ENCODE results near the gene G6PC2. TPM values are rescaled to one million over a fixed set of nuclear protein-coding genes. Genes with fewer than 3 reads are reported as not detected.

G6PC2 gene
- total RNA-seq, 1 donor from 2014 or later, result 1.0 TPM

- H3K9me3 ChIP-seq (ENCODE audit: control insufficient read depth in 3 of 3, low read length in 3 of 3), result no peaks in the 10 kb centered on the region
- H3K9ac ChIP-seq (ENCODE audit: low read depth in 1 of 3, low read length in 3 of 3), result no peak overlapping the region
- no peaks in the 10 kb centered on the region for H3K36me3 ChIP-seq (ENCODE audit: control insufficient read depth in 3 of 3, insufficient read depth in 3 of 3, low read length in 3 of 3)
- no peaks in the 10 kb centered on the region for H3K4me1 ChIP-seq (ENCODE audit: control insufficient read depth in 3 of 3, insufficient read depth in 3 of 3, low read length in 3 of 3)
- H3K27me3 ChIP-seq (ENCODE audit: control insufficient read depth in 3 of 3, insufficient read depth in 3 of 3, low read length in 3 of 3), result no peaks in the 10 kb centered on the region
- H3K4me3 ChIP-seq (ENCODE audit: low read length in 3 of 3), result no peak overlapping the region
- H3K27ac ChIP-seq (ENCODE audit: low read depth, low read length), result no peak overlapping the region
These were observed 3.6 kb upstream of the G6PC2 start for GRCh38 chr2:168897449-168897848.

GRCh38 chr2:168903888-168904287 is 2.8 kb downstream of the G6PC2 start:
- H3K27me3 ChIP-seq (ENCODE audit: control insufficient read depth in 3 of 3, insufficient read depth in 3 of 3, low read length in 3 of 3), result no peaks in the 10 kb centered on the region
- no peak overlapping the region for H3K27ac ChIP-seq (ENCODE audit: low read depth, low read length)
- no peaks in the 10 kb centered on the region for H3K4me1 ChIP-seq (ENCODE audit: control insufficient read depth in 3 of 3, insufficient read depth in 3 of 3, low read length in 3 of 3)
- no peak overlapping the region for H3K4me3 ChIP-seq (ENCODE audit: low read length in 3 of 3)
- no peaks in the 10 kb centered on the region for H3K9me3 ChIP-seq (ENCODE audit: control insufficient read depth in 3 of 3, low read length in 3 of 3)
- H3K36me3 ChIP-seq (ENCODE audit: control insufficient read depth in 3 of 3, insufficient read depth in 3 of 3, low read length in 3 of 3), result no peaks in the 10 kb centered on the region
- H3K9ac ChIP-seq (ENCODE audit: low read depth in 1 of 3, low read length in 3 of 3), result no peak overlapping the region

GRCh38 chr2:168904358-168904757 is 3.3 kb downstream of the G6PC2 start:
- Histone ChIP-seq H3K4me1 (ENCODE audit: control insufficient read depth in 3 of 3, insufficient read depth in 3 of 3, low read length in 3 of 3) (no peaks in the 10 kb centered on the region), H3K9ac (ENCODE audit: low read depth in 1 of 3, low read length in 3 of 3) (no peak overlapping the region), H3K9me3 (ENCODE audit: control insufficient read depth in 3 of 3, low read length in 3 of 3) (no peaks in the 10 kb centered on the region)

GRCh38 chr2:168907940-168908662 is 7.0 kb downstream of the G6PC2 start:
- H3K4me1 ChIP-seq (ENCODE audit: control insufficient read depth in 3 of 3, insufficient read depth in 3 of 3, low read length in 3 of 3), result peaks cover 3 to 4% (median 4%) of the 10 kb centered on the region in 3 donors
- no peak overlapping the region for H3K4me3 ChIP-seq (ENCODE audit: low read length in 3 of 3)
- H3K36me3 ChIP-seq (ENCODE audit: control insufficient read depth in 3 of 3, insufficient read depth in 3 of 3, low read length in 3 of 3), result no peaks in the 10 kb centered on the region
- H3K27me3 ChIP-seq (ENCODE audit: control insufficient read depth in 3 of 3, insufficient read depth in 3 of 3, low read length in 3 of 3), result no peaks in the 10 kb centered on the region
- H3K9me3 ChIP-seq (ENCODE audit: control insufficient read depth in 3 of 3, low read length in 3 of 3), result no peaks in the 10 kb centered on the region
- no peak overlapping the region for H3K27ac ChIP-seq (ENCODE audit: low read depth, low read length)
- no peak overlapping the region for H3K9ac ChIP-seq (ENCODE audit: low read depth in 1 of 3, low read length in 3 of 3)

More at GRCh38 chr2:168904358-168904757, 3.3 kb downstream of the G6PC2 start:
- H3K27ac ChIP-seq (ENCODE audit: low read depth, low read length), result no peak overlapping the region
- no peaks in the 10 kb centered on the region for H3K27me3 ChIP-seq (ENCODE audit: control insufficient read depth in 3 of 3, insufficient read depth in 3 of 3, low read length in 3 of 3)
- H3K4me3 ChIP-seq (ENCODE audit: low read length in 3 of 3), result no peak overlapping the region
- no peaks in the 10 kb centered on the region for H3K36me3 ChIP-seq (ENCODE audit: control insufficient read depth in 3 of 3, insufficient read depth in 3 of 3, low read length in 3 of 3)

- Histone ChIP-seq H3K4me1 (ENCODE audit: control insufficient read depth in 3 of 3, insufficient read depth in 3 of 3, low read length in 3 of 3) (peaks cover 4 to 9% (median 8%) of the 10 kb centered on the region in 3 donors), H3K27ac (ENCODE audit: low read depth, low read length) (no peak overlapping the region), H3K36me3 (ENCODE audit: control insufficient read depth in 3 of 3, insufficient read depth in 3 of 3, low read length in 3 of 3) (no peaks in the 10 kb centered on the region), H3K9ac (ENCODE audit: low read depth in 1 of 3, low read length in 3 of 3) (no peak overlapping the region), H3K4me3 (ENCODE audit: low read length in 3 of 3) (no peak overlapping the region), H3K27me3 (ENCODE audit: control insufficient read depth in 3 of 3, insufficient read depth in 3 of 3, low read length in 3 of 3) (no peaks in the 10 kb centered on the region), H3K9me3 (ENCODE audit: control insufficient read depth in 3 of 3, low read length in 3 of 3) (peaks cover 0 to under 1% (median 0%) of the 10 kb centered on the region in 3 donors)
These were observed 9.2 kb downstream of the G6PC2 start for GRCh38 chr2:168910330-168910729.

- Histone ChIP-seq H3K4me1 (ENCODE audit: control insufficient read depth in 3 of 3, insufficient read depth in 3 of 3, low read length in 3 of 3) (peaks cover 4 to 9% (median 8%) of the 10 kb centered on the region in 3 donors), H3K27ac (ENCODE audit: low read depth, low read length) (no peak overlapping the region), H3K27me3 (ENCODE audit: control insufficient read depth in 3 of 3, insufficient read depth in 3 of 3, low read length in 3 of 3) (no peaks in the 10 kb centered on the region), H3K9ac (ENCODE audit: low read depth in 1 of 3, low read length in 3 of 3) (peak overlapping the region in 1 of 3 donors; percentile 54), H3K36me3 (ENCODE audit: control insufficient read depth in 3 of 3, insufficient read depth in 3 of 3, low read length in 3 of 3) (no peaks in the 10 kb centered on the region), H3K9me3 (ENCODE audit: control insufficient read depth in 3 of 3, low read length in 3 of 3) (peaks cover 0 to 5% (median 2%) of the 10 kb centered on the region in 3 donors), H3K4me3 (ENCODE audit: low read length in 3 of 3) (peak overlapping the region in 1 of 3 donors; percentile 64)
These were observed 11.4 kb downstream of the G6PC2 start for GRCh38 chr2:168912466-168912865.

GRCh38 chr2:168912901-168913369 is 11.8 kb downstream of the G6PC2 start:
- no peaks in the 10 kb centered on the region for H3K27me3 ChIP-seq (ENCODE audit: control insufficient read depth in 3 of 3, insufficient read depth in 3 of 3, low read length in 3 of 3)
- peaks cover 4 to 9% (median 8%) of the 10 kb centered on the region in 3 donors for H3K4me1 ChIP-seq (ENCODE audit: control insufficient read depth in 3 of 3, insufficient read depth in 3 of 3, low read length in 3 of 3)
- H3K4me3 ChIP-seq (ENCODE audit: low read length in 3 of 3), result peak overlapping the region; percentile 55 to 68 (median 64)
- H3K9ac ChIP-seq (ENCODE audit: low read depth in 1 of 3, low read length in 3 of 3), result peak overlapping the region in 2 of 3 donors; percentile 54 to 67
- peaks cover 0 to 5% (median 2%) of the 10 kb centered on the region in 3 donors for H3K9me3 ChIP-seq (ENCODE audit: control insufficient read depth in 3 of 3, low read length in 3 of 3)
- no peak overlapping the region for H3K27ac ChIP-seq (ENCODE audit: low read depth, low read length)
- no peaks in the 10 kb centered on the region for H3K36me3 ChIP-seq (ENCODE audit: control insufficient read depth in 3 of 3, insufficient read depth in 3 of 3, low read length in 3 of 3)

GRCh38 chr2:168913495-168913894 is 12.4 kb downstream of the G6PC2 start:
- Histone ChIP-seq H3K27me3 (ENCODE audit: control insufficient read depth in 3 of 3, insufficient read depth in 3 of 3, low read length in 3 of 3) (no peaks in the 10 kb centered on the region), H3K9ac (ENCODE audit: low read depth in 1 of 3, low read length in 3 of 3) (peak overlapping the region in 1 of 3 donors; percentile 7), H3K27ac (ENCODE audit: low read depth, low read length) (no peak overlapping the region), H3K9me3 (ENCODE audit: control insufficient read depth in 3 of 3, low read length in 3 of 3) (peaks cover 0 to 5% (median 2%) of the 10 kb centered on the region in 3 donors), H3K4me1 (ENCODE audit: control insufficient read depth in 3 of 3, insufficient read depth in 3 of 3, low read length in 3 of 3) (peaks cover 4 to 9% (median 8%) of the 10 kb centered on the region in 3 donors), H3K4me3 (ENCODE audit: low read length in 3 of 3) (peak overlapping the region in 1 of 3 donors; percentile 20), H3K36me3 (ENCODE audit: control insufficient read depth in 3 of 3, insufficient read depth in 3 of 3, low read length in 3 of 3) (no peaks in the 10 kb centered on the region)

GRCh38 chr2:168915441-168916330 is 14.6 kb downstream of the G6PC2 start:
- Histone ChIP-seq H3K4me1 (ENCODE audit: control insufficient read depth in 3 of 3, insufficient read depth in 3 of 3, low read length in 3 of 3) (peaks cover 4 to 9% (median 8%) of the 10 kb centered on the region in 3 donors), H3K27ac (ENCODE audit: low read depth, low read length) (no peak overlapping the region), H3K36me3 (ENCODE audit: control insufficient read depth in 3 of 3, insufficient read depth in 3 of 3, low read length in 3 of 3) (no peaks in the 10 kb centered on the region), H3K4me3 (ENCODE audit: low read length in 3 of 3) (no peak overlapping the region), H3K27me3 (ENCODE audit: control insufficient read depth in 3 of 3, insufficient read depth in 3 of 3, low read length in 3 of 3) (no peaks in the 10 kb centered on the region), H3K9me3 (ENCODE audit: control insufficient read depth in 3 of 3, low read length in 3 of 3) (peaks cover 0 to 5% (median 2%) of the 10 kb centered on the region in 3 donors), H3K9ac (ENCODE audit: low read depth in 1 of 3, low read length in 3 of 3) (no peak overlapping the region)
